T-helper 1 cell treated with Interleukin-12 subunit alpha and Interleukin-12 subunit beta and Interleukin-4 antibody, amounts not matched to agents 30 μg/mL and 1 μg/mL, for 36 hours (primary cell): ENCODE results near the gene MRPL20.
A peak's percentile ranks its signal among the peaks of the same experiment; 100 is the strongest.

Experiments used
- H3K27ac Mint-ChIP-seq: one replicate; pipeline ENCODE4 v1.8.0; 2021; ENCODE audit warnings: mild to moderate bottlenecking, mixed read lengths
- H3K27me3 Mint-ChIP-seq: one replicate; pipeline ENCODE4 v1.8.0; 2021; ENCODE audit warnings: low read depth, mixed read lengths
- H3K36me3 Mint-ChIP-seq: one replicate; pipeline ENCODE4 v1.8.0; 2021; ENCODE audit warnings: low read depth, mixed read lengths
- H3K4me1 Mint-ChIP-seq: one replicate; pipeline ENCODE4 v1.8.0; 2021; ENCODE audit warnings: low read depth, mixed read lengths
- H3K4me3 Mint-ChIP-seq: one replicate; pipeline ENCODE4 v1.8.0; 2021; ENCODE audit warnings: mild to moderate bottlenecking, moderate library complexity, mixed read lengths
- H3K9me3 Mint-ChIP-seq: one replicate; pipeline ENCODE4 v1.8.0; 2021; ENCODE audit warnings: mixed read lengths

The MRPL20 gene

GRCh38 chr1:1361233-1361981 lies 45.7 kb downstream of the MRPL20 start:
- Mint-ChIP-seq H3K27me3 (peaks cover 10% of the 10 kb centered on the region), H3K4me1 (peaks cover 6% of the 10 kb centered on the region), H3K27ac (no peak overlapping the region), H3K36me3 (no peaks in the 10 kb centered on the region), H3K4me3 (no peak overlapping the region), H3K9me3 (no peaks in the 10 kb centered on the region)

GRCh38 chr1:1360506-1361169 lies 46.5 kb downstream of the MRPL20 start:
- Mint-ChIP-seq H3K27ac (no peak overlapping the region), H3K27me3 (peaks cover 10% of the 10 kb centered on the region), H3K9me3 (no peaks in the 10 kb centered on the region), H3K4me3 (no peak overlapping the region), H3K36me3 (no peaks in the 10 kb centered on the region), H3K4me1 (peaks cover 6% of the 10 kb centered on the region)

GRCh38 chr1:1359664-1360468 lies 47.2 kb downstream of the MRPL20 start:
- peak overlapping the region; percentile 15 for H3K27ac Mint-ChIP-seq
- no peaks in the 10 kb centered on the region for H3K36me3 Mint-ChIP-seq
- H3K4me3 Mint-ChIP-seq: no peak overlapping the region
- peaks cover 6% of the 10 kb centered on the region for H3K4me1 Mint-ChIP-seq
- no peaks in the 10 kb centered on the region for H3K9me3 Mint-ChIP-seq
- peaks cover 10% of the 10 kb centered on the region for H3K27me3 Mint-ChIP-seq

- Mint-ChIP-seq H3K27me3 (peaks cover 12% of the 10 kb centered on the region), H3K4me3 (no peak overlapping the region)
Measured at GRCh38 chr1:1359308-1359663, 47.8 kb downstream of the MRPL20 start.

GRCh38 chr1:1358433-1359271 lies 48.4 kb downstream of the MRPL20 start, which contains the start of gene MXRA8:
MXRA8 (minus strand) TSS chr1:1358555; CDS start chr1:1358504, 51 bp downstream.
- Mint-ChIP-seq H3K27me3 (peaks cover 18% of the 10 kb centered on the region), H3K27ac (no peak within 1 kb of the TSS), H3K4me3 (no peak within 1 kb of the TSS), H3K4me1 (peaks cover 6% of the 10 kb centered on the region), H3K36me3 (no peaks in the 10 kb centered on the region), H3K9me3 (no peaks in the 10 kb centered on the region)

More at GRCh38 chr1:1359308-1359663, 47.8 kb downstream of the MRPL20 start:
- Mint-ChIP-seq H3K27ac (no peak overlapping the region), H3K36me3 (no peaks in the 10 kb centered on the region), H3K9me3 (no peaks in the 10 kb centered on the region), H3K4me1 (peaks cover 6% of the 10 kb centered on the region)

GRCh38 chr1:1357871-1358432 lies 49.1 kb downstream of the MRPL20 start:
- Mint-ChIP-seq H3K27me3 (peaks cover 24% of the 10 kb centered on the region), H3K27ac (no peak overlapping the region), H3K4me3 (no peak overlapping the region), H3K9me3 (no peaks in the 10 kb centered on the region), H3K4me1 (peaks cover 6% of the 10 kb centered on the region), H3K36me3 (no peaks in the 10 kb centered on the region)

- Mint-ChIP-seq H3K27ac (no peak overlapping the region), H3K4me3 (no peak overlapping the region), H3K27me3 (peaks cover 30% of the 10 kb centered on the region), H3K4me1 (peaks cover 11% of the 10 kb centered on the region), H3K36me3 (no peaks in the 10 kb centered on the region), H3K9me3 (no peaks in the 10 kb centered on the region)
Measured at GRCh38 chr1:1356796-1357401, 50.2 kb downstream of the MRPL20 start.

GRCh38 chr1:1356166-1356795 lies 50.8 kb downstream of the MRPL20 start:
- H3K27me3 Mint-ChIP-seq: peaks cover 28% of the 10 kb centered on the region
- no peak overlapping the region for H3K27ac Mint-ChIP-seq
- no peak overlapping the region for H3K4me3 Mint-ChIP-seq
- peaks cover 11% of the 10 kb centered on the region for H3K4me1 Mint-ChIP-seq
- H3K36me3 Mint-ChIP-seq: no peaks in the 10 kb centered on the region
- no peaks in the 10 kb centered on the region for H3K9me3 Mint-ChIP-seq

- Mint-ChIP-seq H3K27ac (no peak overlapping the region), H3K27me3 (peaks cover 28% of the 10 kb centered on the region), H3K4me1 (peaks cover 9% of the 10 kb centered on the region), H3K9me3 (no peaks in the 10 kb centered on the region), H3K4me3 (no peak overlapping the region), H3K36me3 (no peaks in the 10 kb centered on the region)
Measured at GRCh38 chr1:1355416-1355815, 51.7 kb downstream of the MRPL20 start.

GRCh38 chr1:1354271-1355247 lies 52.5 kb downstream of the MRPL20 start:
- H3K4me3 Mint-ChIP-seq: no peak overlapping the region
- no peak overlapping the region for H3K27ac Mint-ChIP-seq
- H3K9me3 Mint-ChIP-seq: no peaks in the 10 kb centered on the region
- H3K27me3 Mint-ChIP-seq: peaks cover 28% of the 10 kb centered on the region
- peaks cover 9% of the 10 kb centered on the region for H3K4me1 Mint-ChIP-seq
- H3K36me3 Mint-ChIP-seq: no peaks in the 10 kb centered on the region

- H3K27me3 Mint-ChIP-seq: peaks cover 23% of the 10 kb centered on the region
- no peaks in the 10 kb centered on the region for H3K9me3 Mint-ChIP-seq
- no peak overlapping the region for H3K27ac Mint-ChIP-seq
- H3K4me3 Mint-ChIP-seq: no peak overlapping the region
- H3K4me1 Mint-ChIP-seq: peaks cover 5% of the 10 kb centered on the region
- no peaks in the 10 kb centered on the region for H3K36me3 Mint-ChIP-seq
Measured at GRCh38 chr1:1353389-1354151, 53.5 kb downstream of the MRPL20 start.
